Activated gamma-delta T cell (primary cell): ENCODE measurements around the gene DNAL4.
"Not testable (repeated sequence)": the region's sequence is repeated elsewhere in the genome, so short reads cannot be mapped to it uniquely, and the experiment has no call there.

ENCODE experiments used
- DNase-seq: peaks from one replicate; lab custom pipeline; 2025; lab: John Stamatoyannopoulos, UW

DNAL4 gene

DNA sequence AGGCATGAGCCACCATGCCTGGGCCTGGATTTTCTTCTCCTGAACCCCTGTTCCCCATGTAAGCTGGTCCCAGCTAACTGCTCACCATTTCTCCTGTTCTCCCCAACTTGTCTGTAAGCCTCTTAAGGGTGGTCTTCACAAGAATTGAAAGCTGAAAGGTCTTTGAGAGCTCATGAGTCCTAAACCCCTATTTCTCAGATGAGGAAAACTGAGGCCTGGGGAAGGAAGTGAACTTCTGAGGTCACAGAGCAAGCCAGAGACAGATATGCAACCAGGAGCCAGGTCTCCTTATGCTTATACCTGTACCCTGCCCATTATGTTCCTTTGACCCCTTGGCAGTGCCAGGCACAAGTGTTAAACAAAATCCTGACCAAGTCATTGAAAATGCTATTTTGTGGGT lies 33.6 kb upstream of the DNAL4 start:
- no peak for DNase-seq

DNA sequence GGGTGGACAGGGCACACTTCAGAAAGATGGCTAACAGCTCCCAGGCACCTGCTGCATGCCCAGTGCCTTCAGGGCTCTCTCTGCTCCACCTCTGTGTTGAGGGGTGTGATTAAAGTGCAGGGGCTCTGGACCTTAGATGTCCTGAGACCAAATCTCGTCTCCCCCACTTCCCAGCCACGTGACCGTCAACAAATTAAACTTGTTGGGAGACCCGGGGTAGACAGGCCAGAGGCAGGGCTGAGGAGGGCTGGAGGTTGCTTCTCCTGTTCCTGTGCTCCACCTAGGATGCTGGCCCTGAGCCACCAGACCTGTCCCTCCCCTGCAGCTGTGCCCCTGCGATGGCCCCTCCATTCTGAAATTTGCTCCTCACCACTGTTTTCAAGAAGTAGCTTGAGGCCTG lies 32.9 kb upstream of the DNAL4 start:
- DNase-seq, result no peak

DNA sequence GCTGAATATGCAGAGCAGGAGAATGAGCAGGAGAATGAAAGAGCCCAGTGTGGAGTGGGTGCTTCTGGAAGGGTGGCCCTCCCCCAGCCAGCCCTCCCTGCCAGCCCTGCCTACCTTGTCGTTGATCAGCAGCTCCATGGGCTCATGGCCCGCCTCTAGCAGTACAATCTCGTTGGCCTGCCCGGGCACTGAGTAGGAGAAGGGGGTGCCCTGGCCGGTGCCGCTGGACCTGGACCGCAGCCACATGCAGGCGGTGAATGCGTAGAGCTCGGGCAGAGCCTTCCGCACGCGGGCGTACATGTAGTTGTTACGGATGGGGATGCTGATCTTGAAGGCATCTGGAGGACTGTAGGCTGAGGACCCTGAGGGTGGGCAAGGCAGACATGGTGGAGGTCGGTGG lies 32.4 kb upstream of the DNAL4 start:
- no peak for DNase-seq

DNA sequence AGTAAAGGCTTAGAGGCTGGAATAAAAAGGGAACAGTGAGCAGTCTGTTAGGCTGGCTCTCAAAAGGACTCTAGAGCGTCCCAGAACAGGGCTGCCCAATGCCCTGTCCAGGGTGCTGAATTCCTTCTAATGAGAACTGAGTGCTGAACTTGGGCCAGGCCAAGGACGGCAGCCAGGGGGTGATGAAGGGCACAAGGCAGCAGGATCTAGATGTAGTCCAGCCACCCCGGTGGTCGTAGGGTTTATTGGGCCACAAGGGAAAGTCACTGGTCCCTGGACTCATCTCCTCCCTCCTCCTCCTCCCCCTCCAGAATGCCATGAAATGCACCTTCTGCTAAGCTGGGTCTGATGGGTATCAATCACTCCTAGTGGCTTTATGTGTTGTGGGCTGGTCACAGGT lies 30.6 kb upstream of the DNAL4 start:
- no peak for DNase-seq

DNA sequence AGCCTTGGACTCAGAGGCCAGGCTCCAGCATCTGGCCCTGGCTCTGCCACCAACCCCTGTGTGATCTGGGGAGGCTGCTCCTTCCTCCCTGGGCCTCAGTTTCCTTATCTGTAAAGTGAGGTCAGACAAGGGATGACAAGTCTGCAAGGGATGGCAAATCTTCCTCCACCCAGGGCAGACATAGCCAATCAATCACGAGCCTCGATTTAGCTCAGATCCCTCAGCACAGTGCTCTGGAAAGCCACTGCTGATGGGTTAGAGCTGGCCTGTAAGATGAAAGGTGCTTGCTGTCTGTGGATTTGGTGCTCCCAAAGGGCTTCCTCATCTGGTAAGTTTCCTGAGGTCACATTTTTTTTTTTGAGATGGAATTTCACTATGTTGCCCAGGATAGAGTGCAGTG lies 29.7 kb upstream of the DNAL4 start:
- DNase-seq, result no peak

DNA sequence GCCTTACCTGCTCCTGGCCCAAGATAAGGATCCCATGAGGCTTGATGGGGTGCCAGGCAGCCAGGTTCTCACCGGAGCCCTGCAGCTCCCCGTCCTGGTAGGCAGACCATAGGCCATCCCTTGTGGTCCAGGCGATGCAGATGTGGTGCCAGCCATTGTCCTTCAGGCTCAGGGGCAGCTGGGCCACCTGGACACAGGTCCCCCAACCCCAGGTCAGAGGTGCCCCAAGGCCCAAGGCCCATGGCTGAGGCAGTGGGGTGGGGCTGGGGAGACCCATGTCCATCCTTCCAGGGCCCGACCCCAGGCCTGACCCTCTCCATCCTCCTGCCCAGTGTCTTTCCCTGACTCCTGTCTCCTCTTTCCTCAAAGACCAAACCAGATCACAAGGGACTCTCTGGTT lies 29.1 kb upstream of the DNAL4 start:
- DNase-seq, result no peak

DNA sequence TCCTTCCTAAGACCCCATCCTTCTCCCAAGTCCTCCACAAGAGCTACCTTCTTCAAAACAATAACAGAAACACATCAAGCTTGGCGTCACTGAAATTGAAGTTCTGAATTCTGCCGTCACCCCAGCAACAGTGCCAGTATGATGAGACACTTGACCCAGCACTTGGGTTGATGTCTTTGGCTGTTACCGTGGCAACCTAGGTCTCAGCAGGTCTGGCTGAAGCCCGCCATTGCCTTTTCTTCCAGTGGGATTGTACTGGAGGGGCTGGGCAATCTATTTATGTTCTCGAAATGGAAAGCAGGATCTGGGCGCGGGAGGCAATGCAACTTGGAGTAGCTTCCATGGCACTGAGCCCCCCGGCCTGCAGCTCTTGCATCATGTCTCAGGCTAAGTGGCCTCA lies 26.1 kb upstream of the DNAL4 start:
- no peak for DNase-seq

DNA sequence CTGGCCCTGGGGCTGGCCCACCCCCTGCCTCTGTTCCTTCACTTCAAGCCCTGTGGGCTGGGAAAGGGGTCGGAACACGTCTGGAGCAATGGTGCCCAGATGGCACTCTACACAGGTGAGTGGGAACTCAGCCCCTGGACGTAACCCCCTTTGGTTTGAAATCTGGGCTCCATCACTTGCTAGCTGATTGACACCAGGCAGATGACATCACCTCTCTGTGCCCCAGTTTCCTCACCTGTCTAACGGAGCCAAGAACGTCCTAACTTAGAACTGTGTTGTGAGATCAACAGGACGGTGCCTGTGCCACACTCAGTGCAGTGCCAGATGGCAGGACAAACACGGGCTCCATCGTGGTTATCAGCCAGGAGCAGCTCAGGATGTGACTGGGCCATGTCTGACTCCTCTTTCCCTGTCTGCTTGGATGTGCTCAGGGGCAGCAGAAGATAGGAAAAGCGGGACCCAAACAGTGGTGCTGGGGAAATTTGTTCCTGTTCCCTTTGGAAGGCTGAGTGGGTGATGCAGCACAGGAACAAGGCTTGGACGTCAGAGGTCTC lies 25.5 kb upstream of the DNAL4 start:
- no peak for DNase-seq

DNA sequence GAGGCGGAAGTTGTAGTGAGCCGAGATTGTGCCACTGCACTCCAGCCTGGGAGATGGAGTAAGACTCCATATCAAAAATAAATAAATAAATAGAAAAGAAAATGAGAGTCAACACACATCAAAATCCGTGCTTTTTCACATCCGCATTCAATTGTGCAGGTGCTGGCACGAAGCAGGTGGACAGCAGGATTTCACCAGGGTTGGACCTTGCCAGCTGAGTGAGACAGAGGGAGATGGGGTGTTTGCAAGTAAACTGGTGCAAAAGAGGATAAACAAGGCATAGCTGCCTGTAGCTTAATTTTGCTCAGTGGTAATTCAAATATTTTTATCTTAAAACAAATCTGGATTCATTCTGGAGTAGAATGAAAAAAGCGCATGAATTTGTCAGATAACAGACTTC lies 23.3 kb upstream of the DNAL4 start:
- no peak for DNase-seq

DNA sequence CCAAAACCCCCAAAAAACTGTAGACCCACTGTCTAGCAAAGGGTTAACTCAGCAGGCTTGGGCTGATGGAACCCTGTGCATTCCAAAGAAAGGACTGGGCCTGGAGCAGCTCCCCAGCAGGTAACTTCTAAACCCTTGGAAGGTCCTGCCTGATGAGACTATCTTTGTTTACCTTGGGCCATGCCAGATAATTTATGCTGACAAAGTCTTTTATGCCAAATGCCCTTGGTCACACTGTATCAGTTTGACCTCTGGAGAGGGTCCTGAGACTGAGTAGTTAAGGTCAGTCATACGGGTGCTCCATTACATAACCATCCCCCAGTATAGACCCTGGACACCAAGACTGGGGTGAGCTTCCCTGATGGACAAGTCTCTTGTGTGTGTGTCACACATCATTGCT lies 21.9 kb upstream of the DNAL4 start:
- DNase-seq, result no peak

DNA sequence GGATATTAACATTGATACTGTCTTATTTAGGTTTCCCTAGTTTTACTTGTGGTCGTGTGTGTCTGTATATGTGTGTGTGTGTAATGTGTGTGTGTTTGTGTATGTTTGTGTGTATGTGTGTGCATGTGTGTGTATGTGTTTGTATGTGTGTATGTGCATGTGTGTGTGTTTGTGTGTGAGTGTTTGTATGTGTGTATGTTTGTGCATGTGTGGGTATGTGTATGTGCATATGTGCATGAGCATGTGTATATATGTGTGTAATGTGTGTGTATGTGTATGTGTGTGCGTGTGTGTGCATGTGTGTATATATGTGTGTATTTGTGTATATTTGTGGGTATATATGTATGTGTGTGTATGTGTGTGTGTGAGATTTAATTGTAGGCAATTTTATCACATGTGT lies 17.3 kb upstream of the DNAL4 start:
- DNase-seq, result no peak

DNA sequence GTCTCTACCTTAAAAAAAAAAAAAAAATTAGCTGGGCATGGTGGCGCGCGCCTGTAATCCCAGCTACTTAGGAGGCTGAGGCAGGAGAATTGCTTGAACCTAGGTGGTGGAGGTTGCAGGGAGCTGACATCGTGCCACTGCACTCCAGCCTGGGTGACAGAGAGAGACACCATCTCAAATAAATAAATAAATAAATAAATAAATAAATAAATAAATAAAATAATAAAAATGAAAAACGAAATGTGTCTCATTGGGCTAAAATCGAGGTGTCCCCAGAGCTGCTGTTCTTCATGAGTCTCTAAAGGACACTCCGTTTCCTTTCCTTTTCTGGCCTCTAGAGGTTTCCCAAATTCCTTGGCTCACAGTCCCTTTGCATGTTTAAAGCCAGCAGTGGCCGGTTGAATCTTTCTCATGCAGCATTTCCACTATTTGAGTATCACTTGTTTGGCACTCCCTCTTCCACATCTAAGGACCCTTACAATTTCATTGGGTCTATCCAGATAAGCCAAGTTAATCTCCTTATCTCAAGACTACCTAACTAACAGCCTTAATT lies 11.2 kb upstream of the DNAL4 start:
- DNase-seq, result not testable (repeated sequence)

DNA sequence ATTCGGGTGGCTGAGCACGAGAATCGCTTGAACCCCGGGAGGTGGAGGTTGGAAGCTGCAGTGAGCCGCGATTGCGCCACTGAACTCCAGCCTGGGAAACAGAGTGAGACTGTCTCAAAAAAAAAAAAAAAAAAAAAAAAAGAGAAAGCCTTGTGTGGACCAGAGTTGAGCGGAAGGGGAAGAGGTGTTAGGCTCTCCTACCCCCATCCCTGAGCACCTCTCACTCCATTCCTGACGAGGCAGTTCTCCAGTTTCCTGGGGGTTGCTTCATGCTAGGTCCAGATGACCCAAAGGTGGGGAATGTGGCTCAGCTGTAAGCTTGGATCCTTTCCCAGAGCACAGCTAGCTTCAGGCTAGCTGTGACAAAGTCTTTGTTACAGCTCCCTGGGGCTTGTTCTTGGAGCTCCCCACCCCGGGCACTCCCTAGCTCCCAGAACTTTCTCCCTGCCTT lies 8.8 kb upstream of the DNAL4 start:
- no peak for DNase-seq

DNA sequence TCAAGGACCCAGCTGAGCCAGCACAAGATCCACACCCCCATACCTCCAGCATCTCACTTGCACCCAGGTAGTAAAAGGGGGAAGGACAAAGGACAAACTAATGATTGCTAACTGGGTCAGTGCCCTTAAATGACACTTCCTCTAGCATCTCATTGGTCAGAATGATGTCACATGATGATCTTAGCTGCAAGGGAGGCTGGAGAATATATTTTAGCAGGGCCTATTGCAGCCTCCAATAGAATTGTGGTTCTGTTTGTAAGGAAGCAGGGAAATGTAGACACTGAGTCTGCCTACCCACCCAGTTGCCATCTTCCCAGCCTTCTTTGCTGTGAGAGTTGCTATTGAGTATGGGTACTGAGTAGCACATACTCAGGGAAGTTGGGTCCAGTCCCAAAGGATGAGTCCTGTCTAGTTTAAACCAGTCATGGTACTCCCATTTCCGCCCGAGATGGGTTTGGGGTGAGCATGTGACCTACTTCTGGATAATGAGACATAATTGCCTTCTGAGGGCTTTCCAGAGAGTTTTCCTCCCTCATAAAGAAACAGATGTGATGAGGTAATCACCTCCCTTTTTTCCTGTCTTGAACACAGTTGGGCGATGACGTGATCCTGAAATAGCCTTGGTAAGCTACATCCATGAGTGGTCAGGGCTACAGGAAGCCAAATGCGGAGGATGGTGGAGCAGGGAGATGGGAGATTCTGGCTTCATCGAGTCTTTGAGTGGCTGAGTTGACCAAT lies 5.5 kb upstream of the DNAL4 start:
- DNase-seq, result no peak

DNA sequence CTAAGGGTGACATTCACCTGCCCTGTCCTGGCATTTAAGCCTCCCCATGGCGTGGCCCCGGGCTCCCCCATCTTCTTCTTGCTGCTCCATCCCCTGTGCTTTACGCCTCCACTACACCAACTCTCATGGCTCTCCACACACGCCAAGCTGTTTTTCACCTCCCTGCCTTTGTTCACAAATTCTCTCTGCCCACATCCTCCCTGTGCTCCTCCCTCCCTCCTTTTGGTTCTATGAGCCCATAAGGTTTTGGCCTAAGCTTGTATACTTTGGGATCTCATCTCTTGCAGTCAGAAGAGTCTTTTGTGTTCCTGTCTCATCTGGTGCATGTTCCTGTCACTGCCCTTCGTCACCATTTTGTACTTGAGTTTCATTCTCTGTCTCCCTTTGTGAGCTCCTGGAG lies 4.6 kb upstream of the DNAL4 start:
- no peak for DNase-seq

DNA sequence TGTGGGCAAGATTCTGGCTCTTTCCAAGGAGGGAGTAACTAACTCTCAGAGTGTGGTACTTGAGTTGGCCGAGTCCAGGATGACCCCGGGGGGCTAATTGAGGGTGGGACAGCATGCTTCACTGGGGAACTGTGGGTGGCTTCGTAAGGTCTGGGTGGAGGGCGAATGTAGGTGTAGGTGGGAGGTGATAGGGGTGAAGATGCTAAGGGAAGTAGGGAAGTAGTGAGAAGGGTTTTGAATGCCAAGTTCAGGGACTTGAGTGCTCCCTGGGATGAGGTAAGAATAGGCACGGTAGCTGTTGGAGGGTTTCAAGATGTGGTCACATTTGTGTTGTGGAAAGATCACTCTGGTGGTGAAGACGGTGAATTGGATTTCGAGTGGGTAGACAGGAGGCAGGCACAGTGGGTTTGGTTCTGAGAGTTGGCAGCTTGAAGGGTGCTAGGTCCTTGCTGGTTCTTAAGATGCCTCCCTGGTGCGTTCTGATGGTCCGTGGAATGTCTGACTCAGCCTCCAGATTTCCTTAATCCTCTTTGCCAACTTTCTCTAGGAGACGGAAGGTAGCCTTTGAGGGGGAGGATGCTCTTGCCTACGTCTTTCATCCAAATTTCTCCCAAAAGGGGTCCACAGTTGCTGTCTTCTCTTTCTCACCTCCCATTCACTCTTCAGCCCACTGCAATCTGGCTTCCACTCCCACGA lies 2.5 kb upstream of the DNAL4 start:
- no peak for DNase-seq

DNA sequence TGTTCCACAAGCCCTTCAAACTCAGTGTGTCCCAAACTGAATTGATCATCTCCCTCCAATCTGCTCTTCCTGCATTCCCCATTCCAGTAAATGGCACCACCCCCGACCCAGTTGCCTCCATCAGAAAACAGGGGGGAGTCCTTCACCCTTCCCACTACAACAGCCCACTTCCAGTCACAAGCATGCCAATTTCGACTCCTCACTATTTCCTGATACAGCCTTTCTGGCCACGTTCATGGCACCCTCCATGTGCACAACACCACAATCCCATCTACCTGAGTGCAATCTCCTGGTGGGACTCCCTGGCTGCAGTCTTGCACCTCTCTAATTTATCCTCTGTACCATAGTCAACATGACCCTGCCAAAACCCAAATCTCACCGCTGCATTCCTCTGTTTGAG lies 1.6 kb upstream of the DNAL4 start:
- DNase-seq, result no peak

DNA sequence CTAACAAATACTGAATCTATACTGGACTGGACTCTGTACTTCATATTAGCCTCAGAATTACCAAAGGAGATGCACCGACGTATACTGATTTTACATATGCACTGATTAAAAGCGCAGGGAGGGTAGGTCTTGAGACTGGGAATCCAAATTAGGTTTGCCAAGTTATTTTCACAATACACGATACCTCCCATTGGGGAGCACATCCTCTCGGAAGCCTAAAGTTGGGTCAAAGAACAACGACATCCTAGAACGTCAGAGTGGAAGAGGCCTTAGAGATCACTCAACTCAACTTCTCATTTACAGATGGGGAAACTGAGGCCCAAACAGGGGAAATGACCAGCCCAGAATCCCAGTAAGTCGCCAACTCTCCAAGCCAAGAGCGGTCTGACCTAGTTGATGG lies 626 bp downstream of the DNAL4 start:
- no peak for DNase-seq

DNA sequence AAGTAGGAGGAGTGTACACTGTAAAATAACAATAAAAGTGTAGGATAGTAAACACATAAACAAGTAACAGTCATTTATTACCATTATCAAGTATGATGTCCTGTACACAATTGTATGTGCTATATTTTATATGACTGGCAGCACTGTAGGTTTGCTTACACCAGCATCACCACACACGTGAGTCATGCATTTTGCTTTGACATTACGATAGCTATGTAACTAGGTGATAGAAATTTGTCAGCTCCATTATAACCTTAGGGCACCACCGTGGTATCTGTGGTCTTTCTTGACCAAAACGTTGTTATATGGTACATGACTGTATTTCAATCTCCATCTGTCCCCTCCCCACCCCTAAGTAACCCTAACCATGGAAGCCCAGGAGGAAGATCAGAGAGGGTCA lies 1.1 kb downstream of the DNAL4 start:
- DNase-seq, result no peak

DNA sequence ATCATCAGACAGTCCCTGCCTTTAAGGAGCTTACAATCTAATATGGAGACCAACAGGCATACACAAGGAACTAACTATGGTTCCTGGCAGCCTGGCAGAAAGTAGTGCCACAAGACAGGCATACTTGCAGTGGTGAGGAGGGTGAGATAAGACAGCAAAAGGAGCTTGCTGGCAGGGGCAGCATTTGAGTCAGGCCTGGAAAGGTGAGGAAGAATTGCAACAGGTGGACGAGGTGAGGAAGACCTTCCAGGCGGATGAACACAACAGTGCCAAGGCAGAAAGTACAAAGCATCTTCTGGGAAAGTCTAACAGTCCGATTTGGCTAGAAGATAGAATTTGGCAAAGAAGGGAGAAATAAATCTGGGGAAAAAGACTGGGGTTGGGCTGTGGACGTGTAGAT lies 4.3 kb downstream of the DNAL4 start:
- DNase-seq, result no peak

DNA sequence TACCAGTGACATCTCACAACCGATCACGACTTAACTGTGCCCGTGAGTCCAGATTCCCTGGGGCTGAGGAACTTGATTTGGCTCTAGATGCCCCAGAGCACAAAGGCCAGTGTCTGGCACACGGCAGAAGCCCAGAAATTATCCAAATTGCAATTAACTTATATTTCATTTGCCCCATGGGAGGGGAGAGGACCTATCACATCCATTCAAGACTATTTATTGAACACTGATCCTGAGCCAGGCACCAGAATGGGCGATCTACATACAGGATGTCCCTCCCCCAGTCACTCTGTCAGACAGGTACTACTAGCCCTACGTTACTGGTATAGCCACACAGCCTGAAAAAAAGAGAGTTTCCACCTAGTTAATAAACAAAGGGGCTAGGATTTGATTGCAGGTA lies 5.1 kb downstream of the DNAL4 start:
- DNase-seq, result no peak

DNA sequence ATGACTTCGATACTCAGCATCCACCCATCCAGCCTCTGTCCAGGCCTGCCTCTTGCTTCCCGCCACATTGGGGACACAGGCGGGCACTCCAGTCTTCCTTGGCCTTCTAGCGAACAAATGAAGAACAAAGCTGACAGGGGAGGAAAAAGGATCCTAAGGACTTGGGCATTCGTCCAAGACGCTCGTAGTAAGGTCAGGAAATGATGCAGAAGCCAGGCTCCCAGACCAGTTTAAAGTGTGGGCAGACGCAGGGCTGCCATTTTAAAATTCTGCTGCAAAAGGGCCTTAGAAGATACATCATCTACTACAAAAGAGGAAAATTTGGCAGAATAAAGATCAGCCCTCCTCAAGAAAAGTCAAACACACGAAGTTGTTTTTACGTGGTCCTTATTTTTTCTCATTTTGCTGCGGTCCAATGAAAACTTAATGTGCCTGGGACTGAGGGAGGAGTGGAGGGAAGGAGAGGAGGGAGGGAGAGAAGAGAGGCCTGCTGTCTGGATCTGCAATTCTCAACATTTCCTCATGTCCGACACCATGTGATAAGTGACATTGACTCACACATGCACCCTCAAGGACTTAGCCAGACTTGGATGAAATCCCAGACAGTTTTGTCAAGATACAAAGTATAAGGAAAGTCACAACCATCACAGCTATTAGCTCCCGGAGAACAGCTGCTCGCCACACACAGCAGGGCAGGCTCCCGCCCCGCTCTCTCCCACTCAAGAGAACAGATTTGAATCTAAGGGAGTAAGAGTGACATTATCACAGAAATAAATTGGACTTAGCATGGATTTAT lies 5.7 kb downstream of the DNAL4 start:
- no peak for DNase-seq
